H9 (cell line): ENCODE measurements around the gene C11orf58. TPM values are rescaled to one million over a fixed set of nuclear protein-coding genes. Genes with fewer than 3 reads are reported as not detected.

ENCODE experiments used
- DNase-seq: peaks from one replicate; pipeline ENCODE4 v3.0.0-alpha.2; 2017
- H2AFZ ChIP-seq: one replicate; pipeline ENCODE4 v1.6.1; 2013; ENCODE audit warnings: mild to moderate bottlenecking, low read length, control low read depth, moderate library complexity
- H2AK5ac ChIP-seq: 2 replicates; pipeline ENCODE4 v1.6.1; 2013; ENCODE audit warnings: low read length, control low read depth, mixed read lengths; ENCODE audit not compliant: insufficient read length
- H2BK120ac ChIP-seq: one replicate; pipeline ENCODE4 v1.6.1; 2013; ENCODE audit warnings: low read depth, mild to moderate bottlenecking, low read length, control low read depth, inconsistent platforms; ENCODE audit not compliant: poor library complexity, severe bottlenecking
- H2BK12ac ChIP-seq: 2 replicates; pipeline ENCODE4 v1.6.1; 2013; ENCODE audit warnings: low read length, control low read depth, mixed read lengths, low read depth; ENCODE audit not compliant: insufficient read length
- H2BK15ac ChIP-seq: 2 replicates; pipeline ENCODE4 v1.6.1; 2013; ENCODE audit warnings: low read depth, low read length, control low read depth
- H2BK20ac ChIP-seq: one replicate; pipeline ENCODE4 v1.6.1; 2013; ENCODE audit warnings: low read depth, mild to moderate bottlenecking, low read length, control low read depth, inconsistent platforms; ENCODE audit not compliant: poor library complexity, severe bottlenecking
- H2BK5ac ChIP-seq: 2 replicates; pipeline ENCODE4 v1.6.1; 2013; ENCODE audit warnings: low read length, control low read depth, mixed read lengths; ENCODE audit not compliant: insufficient read length
- H3K14ac ChIP-seq: 2 replicates; pipeline ENCODE4 v1.6.1; 2013; ENCODE audit warnings: low read length, control low read depth; ENCODE audit not compliant: insufficient read depth
- H3K18ac ChIP-seq: 2 replicates; pipeline ENCODE4 v1.6.1; 2013; ENCODE audit warnings: low read depth, mild to moderate bottlenecking, mixed read lengths, low read length, control low read depth; ENCODE audit not compliant: insufficient read length
- H3K23ac ChIP-seq: 2 replicates; pipeline ENCODE4 v1.6.1; 2013; ENCODE audit warnings: low read length, control low read depth, mixed read lengths, low read depth; ENCODE audit not compliant: insufficient read length
- H3K23me2 ChIP-seq: 2 replicates; pipeline ENCODE4 v1.6.1; 2013; ENCODE audit warnings: low read depth, mild to moderate bottlenecking, mixed read lengths, low read length, control low read depth; ENCODE audit not compliant: insufficient read length, poor library complexity, severe bottlenecking
- H3K27ac ChIP-seq: 2 replicates; pipeline ENCODE4 v1.5.1; 2013; ENCODE audit warnings: low read length, control low read depth, mixed read lengths, low read depth; ENCODE audit not compliant: insufficient read length
- H3K27me3 ChIP-seq: 2 replicates; pipeline ENCODE4 v1.6.1; 2013; ENCODE audit warnings: low read length, control low read depth, inconsistent platforms; ENCODE audit not compliant: insufficient read depth
- H3K4ac ChIP-seq: 2 replicates; pipeline ENCODE4 v1.6.1; 2013; ENCODE audit warnings: low read depth, mild to moderate bottlenecking, control low read depth, inconsistent platforms, low read length, moderate library complexity
- H3K4me1 ChIP-seq: 2 replicates; pipeline ENCODE4 v1.6.1; 2013; ENCODE audit warnings: low read length, control low read depth, inconsistent platforms; ENCODE audit not compliant: insufficient read depth
- H3K4me2 ChIP-seq: 2 replicates; pipeline ENCODE4 v1.6.1; 2013; ENCODE audit warnings: low read length, control low read depth, mixed read lengths; ENCODE audit not compliant: insufficient read length, insufficient read depth
- H3K56ac ChIP-seq: 2 replicates; pipeline ENCODE4 v1.6.1; 2013; ENCODE audit warnings: low read depth, mild to moderate bottlenecking, mixed read lengths, low read length, control low read depth; ENCODE audit not compliant: insufficient read length
- H3K79me1 ChIP-seq: 2 replicates; pipeline ENCODE4 v1.6.1; 2013; ENCODE audit warnings: low read depth, mild to moderate bottlenecking, moderate library complexity, low read length, control low read depth, inconsistent platforms; ENCODE audit not compliant: insufficient read depth, poor library complexity, severe bottlenecking
- H3K79me2 ChIP-seq: 2 replicates; pipeline ENCODE4 v1.6.1; 2013; ENCODE audit warnings: low read length, control low read depth, inconsistent platforms; ENCODE audit not compliant: insufficient read depth
- H3K9ac ChIP-seq: 2 replicates; pipeline ENCODE4 v1.6.1; 2013; ENCODE audit warnings: low read length, control low read depth, mixed read lengths; ENCODE audit not compliant: insufficient read length; ENCODE audit errors: extremely low read depth
- H3K9me3 ChIP-seq: one replicate; pipeline ENCODE4 v1.6.1; 2013; ENCODE audit warnings: low read depth, low read length, inconsistent platforms; ENCODE audit not compliant: control insufficient read depth
- H3T11ph ChIP-seq: one replicate; pipeline ENCODE4 v1.6.1; 2013; ENCODE audit warnings: mild to moderate bottlenecking, low read length, control low read depth, inconsistent platforms
- H4K20me1 ChIP-seq: one replicate; pipeline ENCODE4 v1.6.1; 2013; ENCODE audit not compliant: control insufficient read depth, insufficient read length, insufficient read depth
- H4K5ac ChIP-seq: 2 replicates; pipeline ENCODE4 v1.6.1; 2013; ENCODE audit warnings: low read depth, mild to moderate bottlenecking, mixed read lengths, low read length, control low read depth; ENCODE audit not compliant: insufficient read length
- H4K8ac ChIP-seq: replicated peaks from 2 replicates; pipeline ENCODE4 v1.6.1; 2013; ENCODE audit warnings: low read length, control low read depth, mixed read lengths, low read depth; ENCODE audit not compliant: insufficient read length
- H4K91ac ChIP-seq: 2 replicates; pipeline ENCODE4 v1.6.1; 2013; ENCODE audit warnings: low read depth, mild to moderate bottlenecking, moderate library complexity, mixed read lengths, low read length, control low read depth; ENCODE audit not compliant: insufficient read length
- H3K27ac Mint-ChIP-seq, 3 experiments: 2 replicates in 2 of 3; 3 replicates in 1 of 3; pipeline ENCODE4 v1.8.0; 2020 to 2021; ENCODE audit warnings: mixed read lengths in 3 of 3, mild to moderate bottlenecking in 1 of 3, moderate library complexity in 1 of 3
- H3K27me3 Mint-ChIP-seq: 2 replicates; pipeline ENCODE4 v1.8.0; 2021; ENCODE audit warnings: low read depth, mild to moderate bottlenecking, moderate library complexity, mixed read lengths
- H3K36me3 Mint-ChIP-seq, 3 experiments: 2 replicates in 2 of 3; 3 replicates in 1 of 3; pipeline ENCODE4 v1.8.0; 2020 to 2021; ENCODE audit warnings: low read depth in 3 of 3, mixed read lengths in 3 of 3; ENCODE audit not compliant: insufficient read depth in 1 of 3
- H3K4me1 Mint-ChIP-seq, 2 experiments: 2 replicates each; pipeline ENCODE4 v1.8.0; 2020; ENCODE audit warnings: mixed read lengths in 2 of 2
- H3K4me3 Mint-ChIP-seq, 2 experiments: 2 replicates in 1 of 2; 3 replicates in 1 of 2; pipeline ENCODE4 v1.8.0; 2020 to 2021; ENCODE audit warnings: mild to moderate bottlenecking in 2 of 2, mixed read lengths in 2 of 2, moderate library complexity in 1 of 2
- H3K9me3 Mint-ChIP-seq, 2 experiments: 2 replicates in 1 of 2; 3 replicates in 1 of 2; pipeline ENCODE4 v1.8.0; 2020; ENCODE audit warnings: mild to moderate bottlenecking in 2 of 2, mixed read lengths in 2 of 2, moderate library complexity in 1 of 2
- CTCF ChIP-seq: fragments of 200-600 bp; sonication (generic); conservative IDR thresholded peaks from 3 replicates; pipeline ENCODE4 v1.8.0; 2021; ENCODE audit warnings: antibody characterized with exemption, mild to moderate bottlenecking
- WGBS: extraction: QIAGEN DNeasy Blood & Tissue Kit; methylation state at CpG from one replicate; pipeline ENCODE4 v1.1.7; 2013; ENCODE audit warnings: missing lambda C conversion rate, low lambda C conversion rate, mixed read lengths; ENCODE audit not compliant: insufficient read length; ENCODE audit errors: extremely low coverage; 5-methylcytosine and 5-hydroxymethylcytosine counted together
- long read RNA-seq: library from polyadenylated mRNA; unstranded; transcript quantifications from one replicate; pipeline ENCODE4 v2.0.0, GENCODE V29; 2020
- total RNA-seq: library from RNA; stranded (reverse); gene quantifications from 2 replicates; pipeline ENCODE4 v1.2.1, GENCODE V29; 2021

C11orf58 gene
- 165 and 169 TPM in 2 replicates for total RNA-seq
- long read RNA-seq, full-length matches to known transcripts: 1,385 of 1,471 reads
- long read RNA-seq, partial matches to known transcripts: 2 of 1,471 reads
- long read RNA-seq, other reads (novel, unspliced or antisense): 84 of 1,471 reads

DNA sequence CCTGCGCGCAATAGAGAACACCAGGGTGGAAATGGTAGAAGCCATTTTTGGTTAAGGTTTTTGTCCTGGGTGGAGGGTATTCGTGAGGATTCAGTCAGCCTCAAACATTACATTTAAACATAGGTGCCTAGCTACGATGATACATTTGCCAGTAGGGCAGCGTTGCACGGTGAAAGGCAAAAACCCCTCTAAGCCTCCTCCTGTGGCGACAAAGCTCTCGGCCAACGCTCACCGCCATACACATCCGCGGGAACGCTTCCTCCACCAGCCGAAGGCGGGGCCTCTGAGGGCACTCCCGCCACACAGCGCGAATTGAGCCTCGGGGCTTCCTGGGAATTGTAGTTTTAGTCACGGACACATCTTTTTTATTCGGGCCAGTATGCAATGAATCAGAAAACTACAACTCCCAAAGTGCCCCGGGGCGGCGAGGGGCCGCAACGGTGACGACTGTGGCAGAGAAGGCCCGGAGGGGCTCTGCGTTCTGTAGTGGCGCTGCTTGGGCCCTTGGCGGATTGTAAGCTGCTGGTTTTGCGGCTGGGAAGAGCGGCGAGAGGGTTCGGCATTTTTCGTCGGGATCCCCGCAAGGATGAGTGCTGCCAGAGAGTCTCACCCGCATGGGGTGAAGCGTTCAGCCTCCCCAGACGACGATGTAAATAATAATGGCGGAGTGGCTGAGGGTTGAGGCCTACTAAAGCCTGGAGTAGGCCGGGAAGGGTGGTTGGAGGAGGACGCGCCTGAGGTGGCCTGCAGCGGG, at the start of gene C11orf58:
C11orf58 (plus strand) TSS at position 455 of the 754 bp plus-strand sequence; CDS start at position 587, 132 bp downstream.
- no peak within 1 kb of the TSS for H4K8ac ChIP-seq
- Mint-ChIP-seq H3K9me3 (peaks cover 2 to 4% of the 10 kb centered on the region in 2 experiments; a peak in 3 of 5 replicates), H3K36me3 (peaks cover 13 to 14% (median 14%) of the 10 kb centered on the region in 3 experiments; a peak in 6 of 7 replicates), H3K27ac (peak within 1 kb of the TSS in 1 of 3 experiments; percentile 46; a peak in 2 of 7 replicates), H3K4me3 (no peak within 1 kb of the TSS; a peak in 2 of 5 replicates), H3K4me1 (peaks cover 14 to 15% of the 10 kb centered on the region in 2 experiments), H3K27me3 (no peaks in the 10 kb centered on the region)
- H2BK120ac ChIP-seq: peak within 1 kb of the TSS; percentile 81
- peak within 1 kb of the TSS; percentile 3; the same call in 1 of the 2 replicates for H3K4ac ChIP-seq
- peak within 1 kb of the TSS; percentile 99 for H3K14ac ChIP-seq
- no peak within 1 kb of the TSS for H2BK12ac ChIP-seq
- WGBS: no CpG with 5 or more reads among the region's 47 CpGs
- H3K23ac ChIP-seq: no peak within 1 kb of the TSS
- TF ChIP-seq CTCF: no peak
- H3K27ac ChIP-seq: peak within 1 kb of the TSS; percentile 64
- H3K9ac ChIP-seq: peak within 1 kb of the TSS; percentile 100
- peak within 1 kb of the TSS; percentile 86 for H3T11ph ChIP-seq
- peak; percentile 96 for DNase-seq
- H2BK20ac ChIP-seq: no peak within 1 kb of the TSS
- no peaks in the 10 kb centered on the region for H3K79me1 ChIP-seq
- H2AK5ac ChIP-seq: no peak within 1 kb of the TSS
- no peaks in the 10 kb centered on the region for H4K20me1 ChIP-seq
- H2BK15ac ChIP-seq: no peak within 1 kb of the TSS
- no peak within 1 kb of the TSS for H2AFZ ChIP-seq
- H2BK5ac ChIP-seq: peak within 1 kb of the TSS; percentile 94
- no peaks in the 10 kb centered on the region for H3K9me3 ChIP-seq
- H4K91ac ChIP-seq: peak within 1 kb of the TSS; percentile 41
- peak within 1 kb of the TSS; percentile 99 for H3K56ac ChIP-seq
- H4K5ac ChIP-seq: peak within 1 kb of the TSS; percentile 99
- H3K23me2 ChIP-seq: peaks cover 5% of the 10 kb centered on the region
- H3K4me1 ChIP-seq: no peaks in the 10 kb centered on the region; the same call in 1 of the 2 replicates
- H3K79me2 ChIP-seq: peaks cover 26% of the 10 kb centered on the region
- H3K4me2 ChIP-seq: peak within 1 kb of the TSS; percentile 85
- H3K27me3 ChIP-seq: no peaks in the 10 kb centered on the region
- peak within 1 kb of the TSS; percentile 98 for H3K18ac ChIP-seq
